Medulla oblongata (tissue), 1 donor: Measurements from ENCODE around the gene PRPF38B.
"Not testable (repeated sequence)": the region's sequence is repeated elsewhere in the genome, so short reads cannot be mapped to it uniquely, and the experiment has no call there.

Source experiments
- DNase-seq: peaks from one replicate; pipeline ENCODE4 v3.0.0-alpha.2; 2015; ENCODE audit errors: extremely low spot score

The PRPF38B gene

GRCh38 chr1:108679586-108680213 lies 12.4 kb upstream of the PRPF38B start:
- DNase-seq, result peak; percentile 27

GRCh38 chr1:108681701-108682100 lies 10.4 kb upstream of the PRPF38B start:
- DNase-seq, result not testable (repeated sequence)

GRCh38 chr1:108685529-108685928 lies 6.6 kb upstream of the PRPF38B start:
- no peak for DNase-seq

GRCh38 chr1:108686614-108687313 lies 5.3 kb upstream of the PRPF38B start:
- DNase-seq, result no peak

GRCh38 chr1:108691128-108691941 lies 775 bp upstream of the PRPF38B start:
- DNase-seq, result no peak

GRCh38 chr1:108692724-108693655 lies 880 bp downstream of the PRPF38B start:
- DNase-seq, result peak; percentile 80

GRCh38 chr1:108695535-108695934 lies 3.4 kb downstream of the PRPF38B start:
- DNase-seq, result peak; percentile 68

GRCh38 chr1:108699375-108700332 lies 7.5 kb downstream of the PRPF38B start:
- DNase-seq, result no peak

GRCh38 chr1:108701176-108701849 lies 9.2 kb downstream of the PRPF38B start:
- no peak for DNase-seq

- DNase-seq, result not testable (repeated sequence)
These were observed 10.0 kb downstream of the PRPF38B start for GRCh38 chr1:108702109-108702508.

- no peak for DNase-seq
These were observed 11.8 kb downstream of the PRPF38B start for GRCh38 chr1:108703939-108704338.

GRCh38 chr1:108704496-108704895 lies 12.4 kb downstream of the PRPF38B start:
- DNase-seq, result no peak

- DNase-seq, result no peak
These were observed 14.5 kb downstream of the PRPF38B start for GRCh38 chr1:108706643-108707042.

GRCh38 chr1:108708691-108709660 lies 16.9 kb downstream of the PRPF38B start:
- DNase-seq, result no peak

- DNase-seq, result no peak
These were observed 20.6 kb downstream of the PRPF38B start, which contains the start of gene FNDC7 for GRCh38 chr1:108712606-108713150. TSS of gene FNDC7 (plus strand) at chr1:108712908. CDS start at chr1:108712934, 26 bp downstream.

GRCh38 chr1:108715932-108716331 lies 23.8 kb downstream of the PRPF38B start:
- no peak for DNase-seq

- peak; percentile 64 for DNase-seq
These were observed 24.5 kb downstream of the PRPF38B start for GRCh38 chr1:108716437-108717230.
